Loucy (cell line): ENCODE results near the gene COL8A1.
"Not testable (repeated sequence)": the region's sequence is repeated elsewhere in the genome, so short reads cannot be mapped to it uniquely, and the experiment has no call there.

Experiments
- CTCF ChIP-seq: fragments of 200-600 bp; sonication (generic); conservative IDR thresholded peaks from 2 replicates; pipeline ENCODE4 v1.5.1; 2014; ENCODE audit warnings: mild to moderate bottlenecking, antibody characterized with exemption, low read length
- EZH2phosphoT487 ChIP-seq: fragments of 200-600 bp; IDR thresholded peaks from 2 replicates; pipeline ENCODE4 v1.6.1; 2018; ENCODE audit warnings: antibody characterized with exemption, mild to moderate bottlenecking, moderate library complexity, borderline replicate concordance

GRCh38 chr3:99740371-99740770 lies 102.0 kb downstream of the COL8A1 start:
- TF ChIP-seq CTCF, EZH2phosphoT487: not testable (repeated sequence)
